Neural progenitor cell (in vitro differentiated cells): ENCODE data around the gene ASXL3.

Experiments
- EZH2 ChIP-seq: fragments of 200-600 bp; sonication (generic); IDR thresholded peaks from 2 replicates; pipeline ENCODE4 v1.6.1; 2017; ENCODE audit warnings: antibody characterized with exemption, mild to moderate bottlenecking, moderate library complexity
- EZH2phosphoT487 ChIP-seq: fragments of 200-600 bp; sonication (generic); IDR thresholded peaks from 2 replicates; pipeline ENCODE4 v1.6.1; 2017; ENCODE audit warnings: antibody characterized with exemption
- TF ChIP-seq, protein P1 (sequence below): fragments of 200-600 bp; sonication (generic); IDR thresholded peaks from 2 replicates; pipeline ENCODE4 v1.5.1; 2017; ENCODE audit warnings: antibody characterized with exemption, mild to moderate bottlenecking

DNA sequence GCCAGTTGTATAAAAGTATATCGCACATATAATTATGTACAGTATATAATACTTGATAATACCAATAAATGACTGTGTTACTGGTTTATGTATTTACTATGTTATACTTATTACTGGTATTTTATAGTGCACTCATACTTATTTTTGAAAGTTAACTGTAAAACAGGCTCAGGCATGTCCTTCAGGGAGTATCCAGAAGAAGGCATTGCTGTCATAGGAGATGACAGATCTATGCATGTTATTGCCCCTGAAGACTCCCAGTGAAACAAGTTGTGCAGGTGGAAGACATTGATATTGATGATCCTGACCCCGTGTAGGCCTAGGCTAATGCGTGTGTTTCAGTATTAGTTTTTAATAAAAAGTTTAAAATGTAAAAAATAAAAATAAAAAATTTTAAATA, 20.3 kb upstream of the ASXL3 start:
- no peak for TF ChIP-seq EZH2
- TF ChIP-seq EZH2phosphoT487: no peak
- TF ChIP-seq, protein P1, sequence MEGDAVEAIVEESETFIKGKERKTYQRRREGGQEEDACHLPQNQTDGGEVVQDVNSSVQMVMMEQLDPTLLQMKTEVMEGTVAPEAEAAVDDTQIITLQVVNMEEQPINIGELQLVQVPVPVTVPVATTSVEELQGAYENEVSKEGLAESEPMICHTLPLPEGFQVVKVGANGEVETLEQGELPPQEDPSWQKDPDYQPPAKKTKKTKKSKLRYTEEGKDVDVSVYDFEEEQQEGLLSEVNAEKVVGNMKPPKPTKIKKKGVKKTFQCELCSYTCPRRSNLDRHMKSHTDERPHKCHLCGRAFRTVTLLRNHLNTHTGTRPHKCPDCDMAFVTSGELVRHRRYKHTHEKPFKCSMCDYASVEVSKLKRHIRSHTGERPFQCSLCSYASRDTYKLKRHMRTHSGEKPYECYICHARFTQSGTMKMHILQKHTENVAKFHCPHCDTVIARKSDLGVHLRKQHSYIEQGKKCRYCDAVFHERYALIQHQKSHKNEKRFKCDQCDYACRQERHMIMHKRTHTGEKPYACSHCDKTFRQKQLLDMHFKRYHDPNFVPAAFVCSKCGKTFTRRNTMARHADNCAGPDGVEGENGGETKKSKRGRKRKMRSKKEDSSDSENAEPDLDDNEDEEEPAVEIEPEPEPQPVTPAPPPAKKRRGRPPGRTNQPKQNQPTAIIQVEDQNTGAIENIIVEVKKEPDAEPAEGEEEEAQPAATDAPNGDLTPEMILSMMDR: no peak
